HG02759 (cell line): ENCODE results near the gene TMIGD1.
A peak's percentile ranks its signal among the peaks of the same experiment; 100 is the strongest.

Experiments used
- ATAC-seq: cut with Tn5 transposase; IDR thresholded peaks from one replicate; pipeline ENCODE4 v1.9.1; 2021; ENCODE audit warnings: mild to moderate bottlenecking, moderate library complexity; ENCODE audit not compliant: unreplicated experiment

Gene TMIGD1

GRCh38 chr17:30290696-30291542 is 42.9 kb downstream of the TMIGD1 start:
- ATAC-seq, result peak; percentile 52

DNA sequence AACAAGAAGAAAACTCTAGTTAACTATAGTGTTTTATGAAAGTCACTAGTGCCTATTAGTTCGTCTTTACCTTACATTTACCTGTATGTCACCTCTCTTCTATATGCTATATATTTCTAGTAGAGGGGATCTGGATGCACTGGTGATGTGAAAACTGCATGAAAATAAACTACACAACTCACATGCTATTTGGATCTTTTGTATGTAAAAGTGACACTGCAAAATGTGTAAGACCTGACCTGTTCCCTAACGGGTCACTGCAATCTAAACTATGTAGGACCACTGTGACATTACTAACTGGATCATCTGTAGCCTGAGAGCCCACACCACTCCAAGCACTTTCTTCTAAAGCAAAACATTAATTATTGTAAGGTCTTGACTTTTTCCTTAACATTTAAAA is 43.8 kb downstream of the TMIGD1 start:
- no peak for ATAC-seq

- ATAC-seq, result no peak
Observed at GRCh38 chr17:30279156-30279555, 54.7 kb downstream of the TMIGD1 start.

DNA sequence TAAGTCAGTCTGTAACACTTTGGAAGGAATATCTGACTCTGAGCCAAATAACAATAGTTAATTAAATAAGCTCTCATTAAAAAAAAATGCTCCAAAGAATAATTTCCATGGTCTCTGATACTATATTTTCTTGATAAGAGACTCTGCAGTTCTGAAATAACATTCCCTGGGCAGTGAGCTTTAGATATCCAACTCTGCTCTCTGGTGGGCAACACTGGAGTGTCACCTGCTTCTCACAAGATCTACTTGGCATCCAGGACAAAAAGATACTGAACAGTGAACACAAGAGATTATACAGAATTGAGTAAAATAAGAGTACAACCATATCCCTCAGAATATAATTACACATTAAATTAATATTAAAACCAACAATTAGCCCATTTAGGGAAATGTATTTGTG is 55.8 kb downstream of the TMIGD1 start:
- no peak for ATAC-seq

DNA sequence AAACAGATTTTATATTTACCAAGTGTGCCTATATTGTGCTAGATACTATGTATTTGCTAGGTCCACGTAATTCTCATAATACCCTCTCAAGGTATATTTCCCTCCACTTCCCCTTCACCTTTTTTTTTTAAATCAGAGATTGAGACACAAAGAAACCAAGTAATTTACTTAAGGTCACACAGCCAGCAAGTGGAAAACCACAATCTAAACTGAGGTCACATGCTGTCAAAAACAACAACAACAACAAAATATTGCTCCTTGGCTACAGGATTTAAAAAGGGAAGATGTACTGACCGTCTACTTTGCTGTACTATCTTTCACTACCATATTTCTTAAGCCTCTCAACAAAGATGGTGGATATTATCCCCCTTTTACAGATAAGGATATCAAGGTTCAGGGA is 57.9 kb downstream of the TMIGD1 start:
- no peak for ATAC-seq

- ATAC-seq, result no peak
Observed at GRCh38 chr17:30274887-30275286, 59.0 kb downstream of the TMIGD1 start.

GRCh38 chr17:30273373-30273772 is 60.5 kb downstream of the TMIGD1 start:
- ATAC-seq, result no peak

GRCh38 chr17:30271102-30271501 is 62.8 kb downstream of the TMIGD1 start:
- no peak for ATAC-seq

- no peak for ATAC-seq
Observed at GRCh38 chr17:30267625-30268024, 66.2 kb downstream of the TMIGD1 start.
